HEK293 (cell line): Measurements from ENCODE around the gene PPARGC1A.
A peak's percentile ranks its signal among the peaks of the same experiment; 100 is the strongest.

Experiments
- CTCF ChIA-PET: fragments of 350-600 bp; formaldehyde crosslinking; extraction: SDS; loops from one replicate; lab custom pipeline; 2021; ENCODE audit warnings: antibody characterized with exemption; lab: Yijun Ruan, JAX
- POLR2A ChIA-PET: fragments of 300-600 bp; formaldehyde crosslinking; extraction: SDS; loops from one replicate; lab custom pipeline; 2020; ENCODE audit warnings: antibody characterized with exemption, inconsistent platforms; lab: Yijun Ruan, JAX
- H3K27ac ChIP-seq: fragments of 200-500 bp; sonication (Bioruptor generic); 2 replicates; pipeline ENCODE4 v1.5.1; 2014; ENCODE audit warnings: low read depth, low read length, control low read depth, inconsistent platforms; ENCODE audit errors: extremely low read depth
- H3K36me3 ChIP-seq, 2 experiments: fragments of 200-500 bp in 1 of 2; sonication (Bioruptor generic) in 1 of 2; 1 replicate in 1 of 2; 2 replicates in 1 of 2; pipeline ENCODE4 v1.5.1; 2014 to 2017; ENCODE audit warnings: inconsistent platforms in 2 of 2, low read length in 2 of 2; ENCODE audit not compliant: control insufficient read depth in 2 of 2, insufficient read depth in 1 of 2
- H3K4me1 ChIP-seq: fragments of 200-500 bp; sonication (Bioruptor generic); 2 replicates; pipeline ENCODE4 v1.5.1; 2014; ENCODE audit warnings: mild to moderate bottlenecking, low read length, inconsistent platforms; ENCODE audit not compliant: control insufficient read depth, insufficient read depth
- H3K4me3 ChIP-seq: 2 replicates; pipeline ENCODE4 v1.5.1; 2011; ENCODE audit warnings: low read depth, mild to moderate bottlenecking, control low read depth, low read length, moderate library complexity
- H3K9me3 ChIP-seq: fragments of 200-500 bp; sonication (Bioruptor generic); 2 replicates; pipeline ENCODE4 v1.5.1; 2014; ENCODE audit warnings: low read depth, low read length, inconsistent platforms; ENCODE audit not compliant: control insufficient read depth, insufficient read depth
- BCL11A ChIP-seq: fragments of 450-650 bp; formaldehyde crosslinking; IDR thresholded peaks from 2 replicates; pipeline ENCODE4 v1.5.1; 2016; ENCODE audit warnings: low read depth, missing biosample characterization, missing genetic modification characterization
- BCL11B ChIP-seq: fragments of 450-650 bp; formaldehyde crosslinking; IDR thresholded peaks from 2 replicates; pipeline ENCODE4 v1.5.1; 2016; ENCODE audit warnings: low read depth, missing biosample characterization, missing genetic modification characterization
- FEZF1 ChIP-seq: fragments of 450-650 bp; formaldehyde crosslinking; IDR thresholded peaks from 2 replicates; pipeline ENCODE4 v1.5.1; 2016; ENCODE audit warnings: missing biosample characterization, missing genetic modification characterization
- GLI2 ChIP-seq: fragments of 450-650 bp; formaldehyde crosslinking; IDR thresholded peaks from 2 replicates; pipeline ENCODE4; 2017; ENCODE audit warnings: missing biosample characterization, missing genetic modification characterization, low read depth, borderline replicate concordance
- IKZF3 ChIP-seq: fragments of 450-650 bp; IDR thresholded peaks from 2 replicates; pipeline ENCODE4 v1.5.0; 2018; ENCODE audit warnings: missing biosample characterization, mild to moderate bottlenecking, missing genetic modification characterization, moderate library complexity
- OSR2 ChIP-seq: fragments of 450-650 bp; formaldehyde crosslinking; IDR thresholded peaks from 2 replicates; pipeline ENCODE4 v1.5.1; 2016; ENCODE audit warnings: missing biosample characterization, missing genetic modification characterization
- SCRT1 ChIP-seq: fragments of 450-650 bp; formaldehyde crosslinking; IDR thresholded peaks from 2 replicates; pipeline ENCODE4 v1.5.1; 2016; ENCODE audit warnings: missing biosample characterization, missing genetic modification characterization, borderline replicate concordance
- YY2 ChIP-seq: fragments of 450-650 bp; formaldehyde crosslinking; IDR thresholded peaks from 2 replicates; pipeline ENCODE4 v1.5.1; 2016; ENCODE audit warnings: missing biosample characterization, missing genetic modification characterization
- ZBTB8A ChIP-seq: fragments of 450-650 bp; formaldehyde crosslinking; IDR thresholded peaks from 2 replicates; pipeline ENCODE4 v1.5.1; 2016; ENCODE audit warnings: missing biosample characterization, missing genetic modification characterization
- ZIC2 ChIP-seq: fragments of 450-650 bp; formaldehyde crosslinking; IDR thresholded peaks from 2 replicates; pipeline ENCODE4 v1.5.1; 2016; ENCODE audit warnings: missing biosample characterization, missing genetic modification characterization
- ZNF366 ChIP-seq: fragments of 450-650 bp; formaldehyde crosslinking; conservative IDR thresholded peaks from 2 replicates; pipeline ENCODE4 v1.5.1; 2016; ENCODE audit warnings: missing biosample characterization, missing genetic modification characterization
- ZNF629 ChIP-seq: fragments of 450-650 bp; formaldehyde crosslinking; IDR thresholded peaks from 2 replicates; pipeline ENCODE4 v1.5.1; 2017; ENCODE audit warnings: missing biosample characterization, missing genetic modification characterization
- ZNF670 ChIP-seq: fragments of 450-650 bp; formaldehyde crosslinking; IDR thresholded peaks from 2 replicates; pipeline ENCODE4 v1.5.1; 2016; ENCODE audit warnings: missing biosample characterization, missing genetic modification characterization, low read depth
- TF ChIP-seq, protein P1 (sequence below): fragments of 450-650 bp; formaldehyde crosslinking; IDR thresholded peaks from 2 replicates; pipeline ENCODE4 v1.5.1; 2016; ENCODE audit warnings: missing biosample characterization, missing genetic modification characterization, borderline replicate concordance
- TF ChIP-seq, protein P2 (sequence below): fragments of 450-650 bp; formaldehyde crosslinking; IDR thresholded peaks from 2 replicates; pipeline ENCODE4 v1.5.1; 2017; ENCODE audit warnings: missing biosample characterization, missing genetic modification characterization
- TF ChIP-seq, protein P3 (sequence below): fragments of 450-650 bp; formaldehyde crosslinking; IDR thresholded peaks from 2 replicates; pipeline ENCODE4 v1.5.1; 2016; ENCODE audit warnings: missing biosample characterization, missing genetic modification characterization
- TF ChIP-seq, protein P4 (sequence below): fragments of 450-650 bp; formaldehyde crosslinking; IDR thresholded peaks from 2 replicates; pipeline ENCODE4 v1.5.1; 2017; ENCODE audit warnings: missing biosample characterization, missing genetic modification characterization
- TF ChIP-seq, protein P5 (sequence below): fragments of 450-650 bp; formaldehyde crosslinking; IDR thresholded peaks from 2 replicates; pipeline ENCODE4 v1.5.1; 2016; ENCODE audit warnings: missing biosample characterization, missing genetic modification characterization

The PPARGC1A gene

DNA sequence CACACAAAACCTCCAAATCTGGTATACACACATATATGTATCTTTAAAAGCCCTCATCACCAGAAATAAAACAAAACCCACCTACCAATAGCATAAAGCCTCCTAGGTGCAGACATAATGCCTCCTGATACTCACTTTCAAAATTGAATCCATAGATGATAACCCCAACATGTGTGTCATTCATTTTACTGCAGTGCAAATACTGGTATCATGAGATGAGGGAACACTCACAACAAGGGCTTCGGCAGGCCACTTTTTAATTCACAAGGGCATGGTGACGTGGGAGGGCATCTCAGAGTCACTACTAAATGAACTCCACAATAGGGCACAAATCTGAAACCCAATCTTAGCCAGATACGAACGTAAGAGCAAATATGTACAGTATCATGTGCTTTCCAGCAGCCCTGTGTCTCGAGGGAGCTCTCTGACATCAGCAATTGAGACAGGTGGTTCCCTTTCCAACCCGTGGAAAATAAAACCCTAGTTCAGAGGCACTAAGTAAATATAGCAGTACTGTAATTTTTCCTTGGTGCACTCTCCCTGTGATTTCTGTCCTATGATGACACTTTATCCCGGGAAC, 14.1 kb upstream of the PPARGC1A start (continued):
- TF ChIP-seq, protein P1, sequence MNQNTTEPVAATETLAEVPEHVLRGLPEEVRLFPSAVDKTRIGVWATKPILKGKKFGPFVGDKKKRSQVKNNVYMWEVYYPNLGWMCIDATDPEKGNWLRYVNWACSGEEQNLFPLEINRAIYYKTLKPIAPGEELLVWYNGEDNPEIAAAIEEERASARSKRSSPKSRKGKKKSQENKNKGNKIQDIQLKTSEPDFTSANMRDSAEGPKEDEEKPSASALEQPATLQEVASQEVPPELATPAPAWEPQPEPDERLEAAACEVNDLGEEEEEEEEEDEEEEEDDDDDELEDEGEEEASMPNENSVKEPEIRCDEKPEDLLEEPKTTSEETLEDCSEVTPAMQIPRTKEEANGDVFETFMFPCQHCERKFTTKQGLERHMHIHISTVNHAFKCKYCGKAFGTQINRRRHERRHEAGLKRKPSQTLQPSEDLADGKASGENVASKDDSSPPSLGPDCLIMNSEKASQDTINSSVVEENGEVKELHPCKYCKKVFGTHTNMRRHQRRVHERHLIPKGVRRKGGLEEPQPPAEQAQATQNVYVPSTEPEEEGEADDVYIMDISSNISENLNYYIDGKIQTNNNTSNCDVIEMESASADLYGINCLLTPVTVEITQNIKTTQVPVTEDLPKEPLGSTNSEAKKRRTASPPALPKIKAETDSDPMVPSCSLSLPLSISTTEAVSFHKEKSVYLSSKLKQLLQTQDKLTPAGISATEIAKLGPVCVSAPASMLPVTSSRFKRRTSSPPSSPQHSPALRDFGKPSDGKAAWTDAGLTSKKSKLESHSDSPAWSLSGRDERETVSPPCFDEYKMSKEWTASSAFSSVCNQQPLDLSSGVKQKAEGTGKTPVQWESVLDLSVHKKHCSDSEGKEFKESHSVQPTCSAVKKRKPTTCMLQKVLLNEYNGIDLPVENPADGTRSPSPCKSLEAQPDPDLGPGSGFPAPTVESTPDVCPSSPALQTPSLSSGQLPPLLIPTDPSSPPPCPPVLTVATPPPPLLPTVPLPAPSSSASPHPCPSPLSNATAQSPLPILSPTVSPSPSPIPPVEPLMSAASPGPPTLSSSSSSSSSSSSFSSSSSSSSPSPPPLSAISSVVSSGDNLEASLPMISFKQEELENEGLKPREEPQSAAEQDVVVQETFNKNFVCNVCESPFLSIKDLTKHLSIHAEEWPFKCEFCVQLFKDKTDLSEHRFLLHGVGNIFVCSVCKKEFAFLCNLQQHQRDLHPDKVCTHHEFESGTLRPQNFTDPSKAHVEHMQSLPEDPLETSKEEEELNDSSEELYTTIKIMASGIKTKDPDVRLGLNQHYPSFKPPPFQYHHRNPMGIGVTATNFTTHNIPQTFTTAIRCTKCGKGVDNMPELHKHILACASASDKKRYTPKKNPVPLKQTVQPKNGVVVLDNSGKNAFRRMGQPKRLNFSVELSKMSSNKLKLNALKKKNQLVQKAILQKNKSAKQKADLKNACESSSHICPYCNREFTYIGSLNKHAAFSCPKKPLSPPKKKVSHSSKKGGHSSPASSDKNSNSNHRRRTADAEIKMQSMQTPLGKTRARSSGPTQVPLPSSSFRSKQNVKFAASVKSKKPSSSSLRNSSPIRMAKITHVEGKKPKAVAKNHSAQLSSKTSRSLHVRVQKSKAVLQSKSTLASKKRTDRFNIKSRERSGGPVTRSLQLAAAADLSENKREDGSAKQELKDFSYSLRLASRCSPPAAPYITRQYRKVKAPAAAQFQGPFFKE (tag by site-specific recombination), result no peak
- TF ChIP-seq, protein P2, sequence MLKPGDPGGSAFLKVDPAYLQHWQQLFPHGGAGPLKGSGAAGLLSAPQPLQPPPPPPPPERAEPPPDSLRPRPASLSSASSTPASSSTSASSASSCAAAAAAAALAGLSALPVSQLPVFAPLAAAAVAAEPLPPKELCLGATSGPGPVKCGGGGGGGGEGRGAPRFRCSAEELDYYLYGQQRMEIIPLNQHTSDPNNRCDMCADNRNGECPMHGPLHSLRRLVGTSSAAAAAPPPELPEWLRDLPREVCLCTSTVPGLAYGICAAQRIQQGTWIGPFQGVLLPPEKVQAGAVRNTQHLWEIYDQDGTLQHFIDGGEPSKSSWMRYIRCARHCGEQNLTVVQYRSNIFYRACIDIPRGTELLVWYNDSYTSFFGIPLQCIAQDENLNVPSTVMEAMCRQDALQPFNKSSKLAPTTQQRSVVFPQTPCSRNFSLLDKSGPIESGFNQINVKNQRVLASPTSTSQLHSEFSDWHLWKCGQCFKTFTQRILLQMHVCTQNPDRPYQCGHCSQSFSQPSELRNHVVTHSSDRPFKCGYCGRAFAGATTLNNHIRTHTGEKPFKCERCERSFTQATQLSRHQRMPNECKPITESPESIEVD (tag by site-specific recombination), result 0 out of 2 replicates have a peak, but pooled peaks have one; percentile 7
- TF ChIP-seq YY2 (tag by site-specific recombination) (no peak), ZNF366 (tag by site-specific recombination) (peak; percentile 50), ZNF629 (tag by site-specific recombination) (peak; percentile 81), SCRT1 (tag by site-specific recombination) (peak; percentile 75; the same call in 1 of the 2 replicates), FEZF1 (peak; percentile 62), ZBTB8A (tag by site-specific recombination) (no peak), IKZF3 (tag by site-specific recombination) (0 out of 2 replicates have a peak, but pooled peaks have one; percentile 34), BCL11A (tag by site-specific recombination) (no peak), OSR2 (tag by site-specific recombination) (0 out of 2 replicates have a peak, but pooled peaks have one; percentile 13), ZNF670 (tag by site-specific recombination) (no peak), ZIC2 (tag by site-specific recombination) (no peak), GLI2 (tag by site-specific recombination) (no peak), BCL11B (tag by site-specific recombination) (no peak)
- TF ChIP-seq, protein P3, sequence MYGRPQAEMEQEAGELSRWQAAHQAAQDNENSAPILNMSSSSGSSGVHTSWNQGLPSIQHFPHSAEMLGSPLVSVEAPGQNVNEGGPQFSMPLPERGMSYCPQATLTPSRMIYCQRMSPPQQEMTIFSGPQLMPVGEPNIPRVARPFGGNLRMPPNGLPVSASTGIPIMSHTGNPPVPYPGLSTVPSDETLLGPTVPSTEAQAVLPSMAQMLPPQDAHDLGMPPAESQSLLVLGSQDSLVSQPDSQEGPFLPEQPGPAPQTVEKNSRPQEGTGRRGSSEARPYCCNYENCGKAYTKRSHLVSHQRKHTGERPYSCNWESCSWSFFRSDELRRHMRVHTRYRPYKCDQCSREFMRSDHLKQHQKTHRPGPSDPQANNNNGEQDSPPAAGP (tag by site-specific recombination), result 0 out of 2 replicates have a peak, but pooled peaks have one; percentile 23

DNA sequence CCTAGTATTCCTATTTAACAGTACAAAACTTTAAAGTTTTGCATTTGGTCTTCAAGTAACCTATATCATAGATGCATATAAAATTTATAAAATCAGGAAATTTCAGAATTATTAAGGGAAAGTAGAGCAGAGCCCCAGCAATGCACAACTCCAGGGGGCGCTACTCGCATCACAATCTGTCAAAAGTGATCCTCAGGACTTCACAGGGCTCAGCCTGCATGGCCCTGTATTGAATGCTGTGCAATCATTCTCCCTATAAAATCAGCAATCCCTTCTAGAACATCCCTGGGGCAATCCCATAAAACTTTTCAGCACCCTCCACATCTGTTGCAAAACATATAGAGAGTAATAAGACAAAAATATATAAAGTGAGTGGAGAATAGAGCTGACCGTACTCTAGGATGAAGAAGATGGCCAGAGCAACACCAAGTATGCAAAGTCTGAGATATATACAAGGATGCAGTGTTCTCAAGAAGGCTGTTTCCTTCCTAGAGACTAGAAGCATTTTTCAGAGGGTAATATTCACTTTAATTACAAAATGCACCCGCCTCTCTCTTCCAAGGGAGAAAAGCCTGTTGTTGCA, 12.5 kb upstream of the PPARGC1A start:
- no peaks in the 10 kb centered on the region for H3K36me3 ChIP-seq
- ChIA-PET POLR2A (no interaction called here), CTCF (interaction anchor here (0.7 kb wide), 1 partner anchor 34 kb away, joined by 3 read pairs; no protein-coding TSS in a partner anchor)
- H3K9me3 ChIP-seq, result no peaks in the 10 kb centered on the region
- H3K4me1 ChIP-seq, result 0 out of 2 replicates have a peak, but pooled peaks cover 3% of the 10 kb centered on the region
- TF ChIP-seq, protein P4, sequence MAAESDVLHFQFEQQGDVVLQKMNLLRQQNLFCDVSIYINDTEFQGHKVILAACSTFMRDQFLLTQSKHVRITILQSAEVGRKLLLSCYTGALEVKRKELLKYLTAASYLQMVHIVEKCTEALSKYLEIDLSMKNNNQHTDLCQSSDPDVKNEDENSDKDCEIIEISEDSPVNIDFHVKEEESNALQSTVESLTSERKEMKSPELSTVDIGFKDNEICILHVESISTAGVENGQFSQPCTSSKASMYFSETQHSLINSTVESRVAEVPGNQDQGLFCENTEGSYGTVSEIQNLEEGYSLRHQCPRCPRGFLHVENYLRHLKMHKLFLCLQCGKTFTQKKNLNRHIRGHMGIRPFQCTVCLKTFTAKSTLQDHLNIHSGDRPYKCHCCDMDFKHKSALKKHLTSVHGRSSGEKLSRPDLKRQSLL (tag by site-specific recombination), result no peak
- TF ChIP-seq, protein P5, sequence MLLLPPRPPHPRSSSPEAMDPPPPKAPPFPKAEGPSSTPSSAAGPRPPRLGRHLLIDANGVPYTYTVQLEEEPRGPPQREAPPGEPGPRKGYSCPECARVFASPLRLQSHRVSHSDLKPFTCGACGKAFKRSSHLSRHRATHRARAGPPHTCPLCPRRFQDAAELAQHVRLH (tag by site-specific recombination), result 0 out of 2 replicates have a peak, but pooled peaks have one; percentile 44
- H3K27ac ChIP-seq, result no peak overlapping the region
- H3K4me3 ChIP-seq, result no peak overlapping the region
